Astrocyte (in vitro differentiated cells and primary cell): ENCODE measurements around the gene NFE2.

Experiments
- CTCF ChIP-seq: IDR thresholded peaks from 2 replicates; pipeline ENCODE4 v1.5.1; 2011; ENCODE audit warnings: low read depth, mild to moderate bottlenecking, inconsistent platforms, low read length, moderate library complexity; ENCODE audit not compliant: insufficient read depth
- EZH2 ChIP-seq: IDR thresholded peaks from 2 replicates; pipeline ENCODE4 v1.6.1; 2012; ENCODE audit warnings: mild to moderate bottlenecking, low read length, inconsistent platforms; ENCODE audit not compliant: insufficient read depth

- TF ChIP-seq CTCF: no peak
- TF ChIP-seq EZH2: no peak
Observed at GRCh38 chr12:54303640-54304039, 2.8 kb upstream of the NFE2 start.
